ENCODE measurements around the gene XPC.

DNA sequence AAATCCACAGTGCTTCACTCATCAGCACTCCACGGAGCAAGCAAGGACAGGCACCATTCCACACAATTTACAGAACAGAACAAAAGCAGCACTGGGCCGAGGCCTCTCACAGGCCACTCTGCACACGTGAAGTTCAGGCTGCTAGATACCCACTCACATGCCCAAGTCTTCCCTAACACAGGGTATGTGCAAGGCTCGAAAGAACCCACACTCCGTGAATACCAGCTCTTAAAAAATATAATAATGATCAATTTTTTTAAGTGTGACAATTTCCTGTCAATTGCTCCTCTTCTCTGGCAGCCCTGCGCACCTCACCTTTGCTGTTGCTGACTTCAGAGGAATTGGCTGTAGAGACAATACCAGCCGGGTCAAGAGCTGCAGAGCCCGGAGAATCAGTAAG, 19.0 kb downstream of the XPC start:
- TF ChIP-seq, protein P1, sequence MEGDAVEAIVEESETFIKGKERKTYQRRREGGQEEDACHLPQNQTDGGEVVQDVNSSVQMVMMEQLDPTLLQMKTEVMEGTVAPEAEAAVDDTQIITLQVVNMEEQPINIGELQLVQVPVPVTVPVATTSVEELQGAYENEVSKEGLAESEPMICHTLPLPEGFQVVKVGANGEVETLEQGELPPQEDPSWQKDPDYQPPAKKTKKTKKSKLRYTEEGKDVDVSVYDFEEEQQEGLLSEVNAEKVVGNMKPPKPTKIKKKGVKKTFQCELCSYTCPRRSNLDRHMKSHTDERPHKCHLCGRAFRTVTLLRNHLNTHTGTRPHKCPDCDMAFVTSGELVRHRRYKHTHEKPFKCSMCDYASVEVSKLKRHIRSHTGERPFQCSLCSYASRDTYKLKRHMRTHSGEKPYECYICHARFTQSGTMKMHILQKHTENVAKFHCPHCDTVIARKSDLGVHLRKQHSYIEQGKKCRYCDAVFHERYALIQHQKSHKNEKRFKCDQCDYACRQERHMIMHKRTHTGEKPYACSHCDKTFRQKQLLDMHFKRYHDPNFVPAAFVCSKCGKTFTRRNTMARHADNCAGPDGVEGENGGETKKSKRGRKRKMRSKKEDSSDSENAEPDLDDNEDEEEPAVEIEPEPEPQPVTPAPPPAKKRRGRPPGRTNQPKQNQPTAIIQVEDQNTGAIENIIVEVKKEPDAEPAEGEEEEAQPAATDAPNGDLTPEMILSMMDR (IDR thresholded peaks at IDR 0.05), result no peak
- TF ChIP-seq POLR2AphosphoS5 (IDR thresholded peaks at IDR 0.05), result no peak
